Chondrocyte (in vitro differentiated cells): Measurements from ENCODE around the gene REG3A. TPM values are rescaled to one million over a fixed set of nuclear protein-coding genes. Genes with fewer than 3 reads are reported as not detected.

Experiments used
- DNase-seq: peaks from one replicate; pipeline ENCODE4 v3.0.0; 2021; ENCODE audit warnings: mixed read lengths, low spot score
- H3K27ac Mint-ChIP-seq: one replicate; pipeline ENCODE4 v1.8.0; 2021; ENCODE audit warnings: mild to moderate bottlenecking, moderate library complexity, mixed read lengths; ENCODE audit not compliant: unreplicated experiment
- H3K27me3 Mint-ChIP-seq: 2 replicates; pipeline ENCODE4 v1.8.0; 2021; ENCODE audit warnings: low read depth, mixed read lengths
- H3K36me3 Mint-ChIP-seq: 2 replicates; pipeline ENCODE4 v1.8.0; 2021; ENCODE audit warnings: low read depth, mixed read lengths
- H3K4me1 Mint-ChIP-seq: 2 replicates; pipeline ENCODE4 v1.8.0; 2021; ENCODE audit warnings: low read depth, mild to moderate bottlenecking, mixed read lengths
- H3K4me3 Mint-ChIP-seq: one replicate; pipeline ENCODE4 v1.8.0; 2021; ENCODE audit warnings: mild to moderate bottlenecking, moderate library complexity, mixed read lengths; ENCODE audit not compliant: unreplicated experiment
- H3K9me3 Mint-ChIP-seq: 2 replicates; pipeline ENCODE4 v1.8.0; 2021; ENCODE audit warnings: low read depth, mixed read lengths
- total RNA-seq: library from RNA; stranded (reverse); gene quantifications from 3 replicates; pipeline ENCODE4 v1.2.1, GENCODE V29; 2021
- TF ChIP-seq, protein P1 (sequence below): fragments of 200-600 bp; sonication (generic); IDR thresholded peaks from 2 replicates; pipeline ENCODE4 v1.5.0; 2021; ENCODE audit warnings: antibody characterized with exemption, mild to moderate bottlenecking, moderate library complexity

REG3A gene
- total RNA-seq, 1 donor from 2014 or later = not detected

DNA sequence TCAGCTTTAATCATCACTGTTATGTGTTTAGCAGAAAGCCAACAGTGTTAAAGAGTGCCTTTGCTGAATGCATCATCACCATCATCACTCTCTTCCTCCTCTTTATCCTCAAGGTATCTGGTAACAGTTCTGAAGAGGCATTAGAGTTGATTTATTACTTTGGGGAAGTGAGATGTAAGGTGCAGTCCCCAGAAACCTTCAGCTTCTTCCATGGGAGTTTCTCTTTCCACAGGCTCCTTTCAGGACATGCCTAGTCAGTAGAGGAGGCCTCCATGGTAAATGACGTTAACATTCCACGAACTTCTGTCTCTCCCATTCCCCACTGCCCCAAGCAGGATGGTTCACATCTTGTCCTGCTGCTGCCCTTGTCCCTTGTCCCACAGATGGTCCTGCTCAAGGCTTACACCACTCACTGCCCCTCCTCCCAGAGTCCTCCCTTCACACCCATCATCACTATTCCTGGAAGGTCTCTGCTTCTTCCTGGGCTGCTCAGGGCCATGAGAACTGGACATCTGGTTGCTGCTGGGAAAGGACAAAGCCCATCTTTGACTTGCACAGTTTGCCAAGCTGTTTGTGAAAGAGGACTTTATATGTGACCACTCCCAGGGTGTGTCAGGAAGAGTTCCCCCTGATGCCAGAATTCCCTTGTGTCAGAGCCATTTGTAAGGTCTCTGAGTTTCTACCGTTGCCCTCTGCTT is 44.6 kb downstream of the REG3A start:
- Mint-ChIP-seq H3K36me3 (no peaks in the 10 kb centered on the region), H3K4me1 (no peaks in the 10 kb centered on the region), H3K9me3 (peaks cover 2% of the 10 kb centered on the region), H3K4me3 (no peak overlapping the region), H3K27ac (no peak overlapping the region), H3K27me3 (no peaks in the 10 kb centered on the region)
- TF ChIP-seq, protein P1, sequence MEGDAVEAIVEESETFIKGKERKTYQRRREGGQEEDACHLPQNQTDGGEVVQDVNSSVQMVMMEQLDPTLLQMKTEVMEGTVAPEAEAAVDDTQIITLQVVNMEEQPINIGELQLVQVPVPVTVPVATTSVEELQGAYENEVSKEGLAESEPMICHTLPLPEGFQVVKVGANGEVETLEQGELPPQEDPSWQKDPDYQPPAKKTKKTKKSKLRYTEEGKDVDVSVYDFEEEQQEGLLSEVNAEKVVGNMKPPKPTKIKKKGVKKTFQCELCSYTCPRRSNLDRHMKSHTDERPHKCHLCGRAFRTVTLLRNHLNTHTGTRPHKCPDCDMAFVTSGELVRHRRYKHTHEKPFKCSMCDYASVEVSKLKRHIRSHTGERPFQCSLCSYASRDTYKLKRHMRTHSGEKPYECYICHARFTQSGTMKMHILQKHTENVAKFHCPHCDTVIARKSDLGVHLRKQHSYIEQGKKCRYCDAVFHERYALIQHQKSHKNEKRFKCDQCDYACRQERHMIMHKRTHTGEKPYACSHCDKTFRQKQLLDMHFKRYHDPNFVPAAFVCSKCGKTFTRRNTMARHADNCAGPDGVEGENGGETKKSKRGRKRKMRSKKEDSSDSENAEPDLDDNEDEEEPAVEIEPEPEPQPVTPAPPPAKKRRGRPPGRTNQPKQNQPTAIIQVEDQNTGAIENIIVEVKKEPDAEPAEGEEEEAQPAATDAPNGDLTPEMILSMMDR = no peak
- DNase-seq = no peak

DNA sequence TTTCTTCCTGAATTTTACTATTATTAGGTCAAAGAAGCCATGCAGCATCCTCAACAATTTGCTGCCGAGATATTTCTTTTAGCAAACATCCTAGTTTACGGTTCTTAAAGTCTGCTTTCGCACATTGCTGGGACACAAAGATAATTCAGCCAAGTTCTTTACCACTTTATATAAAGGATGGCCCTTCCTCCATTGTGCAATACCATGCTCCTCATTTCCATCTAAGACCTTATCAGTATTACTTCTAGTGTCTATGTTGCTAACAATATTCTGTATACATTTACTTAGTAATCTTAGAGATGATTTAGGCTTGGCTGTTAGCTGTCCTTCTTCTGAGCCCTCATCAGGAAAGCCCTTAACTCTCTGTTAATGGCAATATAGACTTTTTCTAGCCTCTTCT is 47.3 kb downstream of the REG3A start:
- no peak overlapping the region for H3K4me3 Mint-ChIP-seq
- H3K27ac Mint-ChIP-seq = no peak overlapping the region
- no peaks in the 10 kb centered on the region for H3K27me3 Mint-ChIP-seq
- H3K36me3 Mint-ChIP-seq = no peaks in the 10 kb centered on the region
- H3K9me3 Mint-ChIP-seq = peaks cover 2% of the 10 kb centered on the region
- no peaks in the 10 kb centered on the region for H3K4me1 Mint-ChIP-seq
- no peak for DNase-seq
- TF ChIP-seq, protein P1 = no peak

Other genes starting within 250 kb of the REG3A start
- gene REG3G, start 134.1 kb downstream of the REG3A start, total RNA-seq = not detected in 3 replicates
- gene REG1B, start 71.8 kb downstream of the REG3A start, total RNA-seq = not detected in 3 replicates
- not detected in 3 replicates for gene REG1A, start 39.3 kb downstream of the REG3A start, total RNA-seq